Testis (tissue), 3 donors: ENCODE data around the gene IL36B. TPM values are rescaled to one million over a fixed set of nuclear protein-coding genes. Genes with fewer than 3 reads are reported as not detected.

Experiments
- DNase-seq: peaks from one replicate; pipeline ENCODE4 v3.0.0-alpha.2; 2019
- H3K27ac ChIP-seq, 2 donors: fragments of 200-600 bp; sonication (generic); one replicate each; pipeline ENCODE4 v1.5.1; 2019
- H3K27me3 ChIP-seq: fragments of 200-600 bp; sonication (generic); one replicate; pipeline ENCODE4 v1.5.1; 2019
- H3K36me3 ChIP-seq: fragments of 200-600 bp; sonication (generic); one replicate; pipeline ENCODE4 v1.5.1; 2017; ENCODE audit warnings: low read depth; ENCODE audit errors: missing control alignments
- H3K4me1 ChIP-seq: fragments of 200-600 bp; sonication (generic); one replicate; pipeline ENCODE4 v1.5.1; 2019
- H3K4me3 ChIP-seq, 2 donors: fragments of 200-600 bp; sonication (generic); one replicate each; pipeline ENCODE4 v1.5.1; 2017 to 2019
- H3K9me3 ChIP-seq: fragments of 200-600 bp; sonication (generic); one replicate; pipeline ENCODE4 v1.5.1; 2017
- POLR2A ChIP-seq: fragments of 450-650 bp; IDR thresholded peaks from one replicate; pipeline ENCODE4 v1.6.1; 2017; ENCODE audit warnings: antibody characterized with exemption, mild to moderate bottlenecking, moderate library complexity
- WGBS, 2 donors: methylation state at CpG; one replicate each; pipeline ENCODE4 v1.1.5; 2018; 5-methylcytosine and 5-hydroxymethylcytosine counted together
- intact Hi-C: fragments of 100-400 bp; cut with DNase I; formaldehyde crosslinking; loops from one replicate; pipeline ENCODE4 v1.15.1; 2023; ENCODE audit warnings: low total_unique reads
- polyA plus RNA-seq: library from polyadenylated mRNA; stranded (reverse); fragments of 350-450 nt; fragmentation: Illumina TruSeq; extraction: RNeasy Lipid Tissue Mini Kit (QIAGEN cat#74804); gene quantifications from one replicate; pipeline ENCODE4 v1.2.3, GENCODE V29; 2014; ENCODE audit warnings: low read depth, low replicate concordance; ENCODE audit not compliant: insufficient read depth
- total RNA-seq, 2 donors: library from RNA; depleted of rRNA; stranded (reverse); fragments of >200 nt; gene quantifications; one replicate each; pipeline ENCODE4 v1.2.3, GENCODE V29; 2016
- TF ChIP-seq, protein P1 (sequence below), 3 experiments: fragments of 450-650 bp in 2 of 3; fragments of 200-600 bp in 1 of 3; sonication (generic) in 1 of 3; IDR thresholded peaks; one replicate each; pipeline ENCODE4 v1.5.1; 2016 to 2019; ENCODE audit warnings: antibody characterized with exemption in 3 of 3, mild to moderate bottlenecking in 2 of 3, moderate library complexity in 1 of 3

The IL36B gene
- total and polyA plus RNA-seq, 3 donors from 2014 or later: not detected

DNA sequence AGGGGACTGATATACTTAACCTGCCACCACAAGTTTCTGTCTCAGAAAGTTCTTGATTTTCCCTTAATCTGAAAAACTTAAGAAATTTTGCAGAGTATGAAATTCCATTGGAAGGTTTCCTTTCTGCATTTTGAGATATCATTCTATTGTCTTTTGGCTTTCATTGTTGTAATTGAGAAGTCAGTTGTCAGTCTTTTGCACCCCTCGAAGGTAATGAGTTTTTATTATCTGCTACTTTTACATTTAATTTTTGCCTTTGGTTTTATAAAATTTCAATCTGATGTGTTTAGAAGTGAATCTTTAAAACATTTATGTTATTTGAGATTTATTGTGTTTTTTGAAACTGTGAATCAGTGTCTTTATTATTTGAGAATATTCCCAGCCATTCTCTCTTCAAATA lies 52.2 kb downstream of the IL36B start:
- TF ChIP-seq, protein P1, sequence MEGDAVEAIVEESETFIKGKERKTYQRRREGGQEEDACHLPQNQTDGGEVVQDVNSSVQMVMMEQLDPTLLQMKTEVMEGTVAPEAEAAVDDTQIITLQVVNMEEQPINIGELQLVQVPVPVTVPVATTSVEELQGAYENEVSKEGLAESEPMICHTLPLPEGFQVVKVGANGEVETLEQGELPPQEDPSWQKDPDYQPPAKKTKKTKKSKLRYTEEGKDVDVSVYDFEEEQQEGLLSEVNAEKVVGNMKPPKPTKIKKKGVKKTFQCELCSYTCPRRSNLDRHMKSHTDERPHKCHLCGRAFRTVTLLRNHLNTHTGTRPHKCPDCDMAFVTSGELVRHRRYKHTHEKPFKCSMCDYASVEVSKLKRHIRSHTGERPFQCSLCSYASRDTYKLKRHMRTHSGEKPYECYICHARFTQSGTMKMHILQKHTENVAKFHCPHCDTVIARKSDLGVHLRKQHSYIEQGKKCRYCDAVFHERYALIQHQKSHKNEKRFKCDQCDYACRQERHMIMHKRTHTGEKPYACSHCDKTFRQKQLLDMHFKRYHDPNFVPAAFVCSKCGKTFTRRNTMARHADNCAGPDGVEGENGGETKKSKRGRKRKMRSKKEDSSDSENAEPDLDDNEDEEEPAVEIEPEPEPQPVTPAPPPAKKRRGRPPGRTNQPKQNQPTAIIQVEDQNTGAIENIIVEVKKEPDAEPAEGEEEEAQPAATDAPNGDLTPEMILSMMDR (IDR thresholded peaks at IDR 0.05): no peak
- TF ChIP-seq POLR2A: no peak
- DNase-seq: no peak
- Histone ChIP-seq H3K9me3 (no peaks in the 10 kb centered on the region), H3K4me3 (no peak overlapping the region), H3K27me3 (no peaks in the 10 kb centered on the region), H3K27ac (no peak overlapping the region), H3K36me3 (no peaks in the 10 kb centered on the region), H3K4me1 (no peaks in the 10 kb centered on the region)
- 71 to 75% methylated on average over 1 of the region's 1 CpG for WGBS, 2 donors
- intact Hi-C loops: no loop called here

DNA sequence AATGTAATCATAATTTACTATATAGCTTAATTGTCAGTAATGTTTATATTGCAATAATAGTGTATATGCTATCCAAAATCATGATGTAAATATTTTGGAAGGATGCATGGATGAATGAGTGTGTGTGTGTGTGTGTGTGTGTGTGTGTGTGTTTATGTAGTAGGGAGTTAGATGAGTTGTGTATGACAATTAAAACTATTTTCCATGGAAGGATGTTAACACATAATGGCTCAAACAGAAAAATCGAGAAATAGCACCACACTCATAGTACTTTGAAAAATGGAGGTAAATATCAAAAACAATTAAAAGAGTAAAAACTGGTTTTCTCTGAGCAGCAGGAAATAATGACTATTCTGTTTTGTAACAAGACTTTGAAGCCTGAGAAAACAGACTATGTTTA lies 55.5 kb downstream of the IL36B start:
- intact Hi-C loops: no loop called here
- 88 to 95% methylated on average over 1 of the region's 1 CpG for WGBS, 2 donors

DNA sequence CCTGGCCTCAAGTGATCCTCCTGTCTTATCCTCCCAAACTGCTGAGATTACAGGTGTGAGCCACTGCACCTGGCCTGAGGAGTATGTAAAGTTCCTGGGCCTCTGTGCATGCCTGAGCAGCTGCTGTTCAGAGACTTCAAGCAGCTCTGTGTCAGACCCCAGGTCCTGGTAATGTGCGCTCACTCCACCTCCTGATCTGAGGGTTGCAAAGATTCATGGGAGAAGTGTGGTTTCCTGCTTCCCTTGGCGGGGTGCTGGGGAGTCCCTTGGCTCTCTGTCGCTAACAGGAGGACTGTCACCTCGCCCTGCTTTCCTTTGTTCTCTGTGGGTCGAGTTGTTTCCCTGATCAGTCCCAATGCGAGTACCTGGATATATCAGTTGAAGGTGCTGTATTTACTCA lies 56.0 kb downstream of the IL36B start:
- intact Hi-C loops: no loop called here
- Histone ChIP-seq H3K9me3 (no peaks in the 10 kb centered on the region), H3K36me3 (no peaks in the 10 kb centered on the region), H3K4me3 (no peak overlapping the region), H3K27me3 (no peaks in the 10 kb centered on the region), H3K4me1 (no peaks in the 10 kb centered on the region), H3K27ac (no peak overlapping the region)
- no peak for DNase-seq
- WGBS, 2 donors: 82 to 86% methylated on average over 6 of the region's 6 CpGs
- TF ChIP-seq POLR2A: no peak
- TF ChIP-seq, protein P1 (IDR thresholded peaks at IDR 0.05): no peak

More for the DNA sequence above, 55.5 kb downstream of the IL36B start:
- Histone ChIP-seq H3K4me3 (no peak overlapping the region), H3K4me1 (no peaks in the 10 kb centered on the region), H3K36me3 (no peaks in the 10 kb centered on the region), H3K27me3 (no peaks in the 10 kb centered on the region), H3K27ac (no peak overlapping the region), H3K9me3 (no peaks in the 10 kb centered on the region)
- TF ChIP-seq, protein P1 (IDR thresholded peaks at IDR 0.05): no peak
- TF ChIP-seq POLR2A: no peak
- DNase-seq: no peak

DNA sequence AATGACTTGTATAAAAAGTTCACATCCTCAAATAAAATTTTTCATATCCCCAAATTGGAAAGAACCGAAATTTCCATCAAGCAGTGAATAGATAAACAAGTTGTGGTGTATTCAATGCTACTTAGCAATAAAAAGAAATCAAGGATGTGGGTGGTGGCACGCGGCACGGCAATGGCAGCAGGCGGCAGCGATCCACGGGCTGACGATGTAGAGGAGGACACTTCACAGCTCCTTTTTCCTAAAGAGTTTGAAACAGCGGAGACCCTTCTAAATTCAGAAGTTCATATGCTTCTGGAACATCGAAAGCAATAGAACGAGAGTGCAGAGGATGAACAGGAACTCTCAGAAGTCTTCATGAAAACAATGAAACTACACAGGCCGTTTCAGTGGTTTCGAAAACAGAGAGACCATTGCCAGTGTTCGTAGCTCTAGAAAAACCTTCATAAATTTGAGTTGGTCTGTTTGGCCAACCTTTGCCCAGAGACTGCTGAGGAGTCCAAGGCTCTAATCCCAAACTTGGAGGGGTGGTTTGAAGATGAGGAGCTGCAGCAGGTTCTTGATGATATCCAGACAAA lies 57.2 kb downstream of the IL36B start:
- TF ChIP-seq POLR2A: no peak
- TF ChIP-seq, protein P1 (IDR thresholded peaks at IDR 0.05): no peak
- H3K4me3 ChIP-seq: no peak overlapping the region
- 79 to 81% methylated on average over 14 of the region's 14 CpGs for WGBS, 2 donors
- intact Hi-C loops: no loop called here
- no peak overlapping the region for H3K27ac ChIP-seq
- H3K27me3 ChIP-seq: no peaks in the 10 kb centered on the region
- no peaks in the 10 kb centered on the region for H3K4me1 ChIP-seq
- no peaks in the 10 kb centered on the region for H3K36me3 ChIP-seq
- DNase-seq: no peak
- no peaks in the 10 kb centered on the region for H3K9me3 ChIP-seq

DNA sequence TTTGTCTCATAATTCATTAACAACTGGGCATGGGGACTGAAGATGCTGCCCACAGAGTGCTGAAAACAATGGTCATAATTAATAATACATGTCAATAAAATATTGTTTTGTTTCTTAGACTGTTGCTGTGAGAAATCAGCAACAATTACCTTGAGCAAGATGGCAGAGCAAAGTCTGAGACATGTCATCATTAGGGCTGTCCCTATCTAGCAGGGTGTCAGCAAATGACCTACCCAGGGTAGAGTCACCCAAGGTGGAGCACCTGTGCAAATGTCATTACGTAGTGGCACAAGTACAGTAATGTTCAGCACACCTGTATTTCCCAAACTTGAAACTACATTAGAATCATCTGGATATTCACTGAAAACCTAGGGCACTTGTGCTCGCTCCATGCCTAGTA lies 58.0 kb downstream of the IL36B start:
- intact Hi-C loops: no loop called here
- Histone ChIP-seq H3K36me3 (no peaks in the 10 kb centered on the region), H3K27me3 (no peaks in the 10 kb centered on the region), H3K27ac (no peak overlapping the region), H3K9me3 (no peaks in the 10 kb centered on the region), H3K4me1 (no peaks in the 10 kb centered on the region), H3K4me3 (no peak overlapping the region)
- WGBS, 2 donors: 90 to 98% methylated on average over 2 of the region's 2 CpGs
- no peak for TF ChIP-seq POLR2A
- TF ChIP-seq, protein P1 (IDR thresholded peaks at IDR 0.05): no peak
- no peak for DNase-seq
